ENCODE data around the gene FTO. TPM values are rescaled to one million over a fixed set of nuclear protein-coding genes. Genes with fewer than 3 reads are reported as not detected.

FTO gene
- total RNA-seq, 1 experiment from 2014 or later: 57.4 TPM

- POLR2A ChIA-PET: no interaction called here
- DNase-seq (ENCODE audit: low spot score) (no peak), ATAC-seq (no peak)
- TF ChIP-seq MYBL2 (CRISPR knock-in tag; IDR thresholded peaks at IDR 0.05) (no peak), CDX4 (CRISPR knock-in tag; IDR thresholded peaks at IDR 0.05; ENCODE audit: borderline replicate concordance) (no peak), RORB (CRISPR knock-in tag; IDR thresholded peaks at IDR 0.05) (no peak)
- TF ChIP-seq, protein P1, sequence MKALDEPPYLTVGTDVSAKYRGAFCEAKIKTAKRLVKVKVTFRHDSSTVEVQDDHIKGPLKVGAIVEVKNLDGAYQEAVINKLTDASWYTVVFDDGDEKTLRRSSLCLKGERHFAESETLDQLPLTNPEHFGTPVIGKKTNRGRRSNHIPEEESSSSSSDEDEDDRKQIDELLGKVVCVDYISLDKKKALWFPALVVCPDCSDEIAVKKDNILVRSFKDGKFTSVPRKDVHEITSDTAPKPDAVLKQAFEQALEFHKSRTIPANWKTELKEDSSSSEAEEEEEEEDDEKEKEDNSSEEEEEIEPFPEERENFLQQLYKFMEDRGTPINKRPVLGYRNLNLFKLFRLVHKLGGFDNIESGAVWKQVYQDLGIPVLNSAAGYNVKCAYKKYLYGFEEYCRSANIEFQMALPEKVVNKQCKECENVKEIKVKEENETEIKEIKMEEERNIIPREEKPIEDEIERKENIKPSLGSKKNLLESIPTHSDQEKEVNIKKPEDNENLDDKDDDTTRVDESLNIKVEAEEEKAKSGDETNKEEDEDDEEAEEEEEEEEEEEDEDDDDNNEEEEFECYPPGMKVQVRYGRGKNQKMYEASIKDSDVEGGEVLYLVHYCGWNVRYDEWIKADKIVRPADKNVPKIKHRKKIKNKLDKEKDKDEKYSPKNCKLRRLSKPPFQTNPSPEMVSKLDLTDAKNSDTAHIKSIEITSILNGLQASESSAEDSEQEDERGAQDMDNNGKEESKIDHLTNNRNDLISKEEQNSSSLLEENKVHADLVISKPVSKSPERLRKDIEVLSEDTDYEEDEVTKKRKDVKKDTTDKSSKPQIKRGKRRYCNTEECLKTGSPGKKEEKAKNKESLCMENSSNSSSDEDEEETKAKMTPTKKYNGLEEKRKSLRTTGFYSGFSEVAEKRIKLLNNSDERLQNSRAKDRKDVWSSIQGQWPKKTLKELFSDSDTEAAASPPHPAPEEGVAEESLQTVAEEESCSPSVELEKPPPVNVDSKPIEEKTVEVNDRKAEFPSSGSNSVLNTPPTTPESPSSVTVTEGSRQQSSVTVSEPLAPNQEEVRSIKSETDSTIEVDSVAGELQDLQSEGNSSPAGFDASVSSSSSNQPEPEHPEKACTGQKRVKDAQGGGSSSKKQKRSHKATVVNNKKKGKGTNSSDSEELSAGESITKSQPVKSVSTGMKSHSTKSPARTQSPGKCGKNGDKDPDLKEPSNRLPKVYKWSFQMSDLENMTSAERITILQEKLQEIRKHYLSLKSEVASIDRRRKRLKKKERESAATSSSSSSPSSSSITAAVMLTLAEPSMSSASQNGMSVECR (CRISPR knock-in tag; IDR thresholded peaks at IDR 0.05; ENCODE audit: borderline replicate concordance): no peak
- Mint-ChIP-seq H3K4me1 (peaks cover 9% of the 10 kb centered on the region), H3K36me3 (no peaks in the 10 kb centered on the region), H3K9me3 (peaks cover 4% of the 10 kb centered on the region; the same call in 1 of the 2 replicates), H3K27ac (no peak overlapping the region), H3K4me3 (no peak overlapping the region), H3K27me3 (ENCODE audit: low read depth) (no peaks in the 10 kb centered on the region)
- CTCF ChIA-PET: no interaction called here
Measured at GRCh38 chr16:53901408-53901807, 197.5 kb downstream of the FTO start.

DNA sequence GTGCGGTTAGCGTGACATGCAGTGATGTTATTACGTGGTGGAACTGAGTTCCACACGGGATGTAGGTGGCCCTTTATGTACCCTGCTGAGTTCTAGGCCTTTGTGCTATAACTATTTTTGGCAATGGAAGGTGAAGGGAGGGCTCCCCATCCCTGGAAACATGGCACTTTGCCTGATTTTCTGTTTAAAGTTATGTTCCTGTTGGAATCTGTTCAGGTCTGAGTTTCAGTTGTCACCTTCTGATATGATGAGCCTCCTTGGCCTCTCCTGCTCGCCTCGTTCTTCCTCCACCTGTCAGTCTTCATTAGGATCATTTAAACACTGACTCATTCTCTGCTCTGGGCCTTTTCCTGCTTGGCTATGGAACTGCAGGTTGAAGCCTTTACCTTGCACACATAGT is 200.6 kb downstream of the FTO start:
- ATAC-seq: no peak

DNA sequence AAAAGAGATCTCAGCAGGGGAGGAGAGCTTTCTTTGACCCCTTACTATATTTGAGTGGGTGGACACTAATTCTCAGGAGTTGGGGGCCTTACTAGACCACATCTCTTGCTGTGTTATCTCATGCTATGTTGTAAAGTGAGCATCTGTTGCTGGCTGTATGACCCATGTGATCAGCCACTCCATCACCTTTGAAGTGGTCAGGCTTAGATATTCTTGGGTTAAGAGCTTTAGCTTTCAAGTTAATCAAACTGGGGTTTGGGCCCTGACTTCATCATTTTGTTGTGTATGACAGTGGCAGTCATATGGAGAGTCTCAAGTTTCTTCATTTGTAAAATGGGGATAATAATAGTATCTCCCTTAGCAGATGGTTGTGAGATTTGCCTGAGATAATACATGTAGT is 201.1 kb downstream of the FTO start:
- Mint-ChIP-seq H3K27ac (no peak overlapping the region), H3K4me1 (peaks cover under 1% of the 10 kb centered on the region)
- ATAC-seq: no peak

More for the DNA sequence above, 200.6 kb downstream of the FTO start:
- Mint-ChIP-seq H3K9me3 (peaks cover 4% of the 10 kb centered on the region; the same call in 1 of the 2 replicates), H3K27ac (no peak overlapping the region), H3K36me3 (no peaks in the 10 kb centered on the region), H3K27me3 (ENCODE audit: low read depth) (no peaks in the 10 kb centered on the region), H3K4me3 (no peak overlapping the region), H3K4me1 (peaks cover 6% of the 10 kb centered on the region)
- CTCF ChIA-PET: no interaction called here
- POLR2A ChIA-PET: no interaction called here
- no peak for DNase-seq (ENCODE audit: low spot score)
- TF ChIP-seq, protein P2, sequence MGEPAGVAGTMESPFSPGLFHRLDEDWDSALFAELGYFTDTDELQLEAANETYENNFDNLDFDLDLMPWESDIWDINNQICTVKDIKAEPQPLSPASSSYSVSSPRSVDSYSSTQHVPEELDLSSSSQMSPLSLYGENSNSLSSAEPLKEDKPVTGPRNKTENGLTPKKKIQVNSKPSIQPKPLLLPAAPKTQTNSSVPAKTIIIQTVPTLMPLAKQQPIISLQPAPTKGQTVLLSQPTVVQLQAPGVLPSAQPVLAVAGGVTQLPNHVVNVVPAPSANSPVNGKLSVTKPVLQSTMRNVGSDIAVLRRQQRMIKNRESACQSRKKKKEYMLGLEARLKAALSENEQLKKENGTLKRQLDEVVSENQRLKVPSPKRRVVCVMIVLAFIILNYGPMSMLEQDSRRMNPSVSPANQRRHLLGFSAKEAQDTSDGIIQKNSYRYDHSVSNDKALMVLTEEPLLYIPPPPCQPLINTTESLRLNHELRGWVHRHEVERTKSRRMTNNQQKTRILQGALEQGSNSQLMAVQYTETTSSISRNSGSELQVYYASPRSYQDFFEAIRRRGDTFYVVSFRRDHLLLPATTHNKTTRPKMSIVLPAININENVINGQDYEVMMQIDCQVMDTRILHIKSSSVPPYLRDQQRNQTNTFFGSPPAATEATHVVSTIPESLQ (CRISPR knock-in tag; IDR thresholded peaks at IDR 0.05): no peak

More for the DNA sequence above, 201.1 kb downstream of the FTO start:
- CTCF ChIA-PET: no interaction called here
- Mint-ChIP-seq H3K9me3 (peaks cover 4% of the 10 kb centered on the region; the same call in 1 of the 2 replicates), H3K27me3 (ENCODE audit: low read depth) (no peaks in the 10 kb centered on the region), H3K36me3 (no peaks in the 10 kb centered on the region), H3K4me3 (no peak overlapping the region)
- POLR2A ChIA-PET: no interaction called here
- DNase-seq (ENCODE audit: low spot score): no peak
- TF ChIP-seq ELF4 (CRISPR knock-in tag; IDR thresholded peaks at IDR 0.05; ENCODE audit: low read depth) (no peak), TEAD4 (CRISPR knock-in tag; IDR thresholded peaks at IDR 0.05) (no peak), SP1 (CRISPR knock-in tag; conservative IDR thresholded peaks at IDR 0.05) (no peak), NFYB (CRISPR knock-in tag; conservative IDR thresholded peaks at IDR 0.05; ENCODE audit: low read depth) (no peak), MLX (CRISPR knock-in tag; IDR thresholded peaks at IDR 0.05) (no peak)
- TF ChIP-seq, protein P3, sequence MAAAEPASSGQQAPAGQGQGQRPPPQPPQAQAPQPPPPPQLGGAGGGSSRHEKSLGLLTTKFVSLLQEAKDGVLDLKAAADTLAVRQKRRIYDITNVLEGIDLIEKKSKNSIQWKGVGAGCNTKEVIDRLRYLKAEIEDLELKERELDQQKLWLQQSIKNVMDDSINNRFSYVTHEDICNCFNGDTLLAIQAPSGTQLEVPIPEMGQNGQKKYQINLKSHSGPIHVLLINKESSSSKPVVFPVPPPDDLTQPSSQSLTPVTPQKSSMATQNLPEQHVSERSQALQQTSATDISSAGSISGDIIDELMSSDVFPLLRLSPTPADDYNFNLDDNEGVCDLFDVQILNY (CRISPR knock-in tag; IDR thresholded peaks at IDR 0.05): no peak
- TF ChIP-seq, protein P4, sequence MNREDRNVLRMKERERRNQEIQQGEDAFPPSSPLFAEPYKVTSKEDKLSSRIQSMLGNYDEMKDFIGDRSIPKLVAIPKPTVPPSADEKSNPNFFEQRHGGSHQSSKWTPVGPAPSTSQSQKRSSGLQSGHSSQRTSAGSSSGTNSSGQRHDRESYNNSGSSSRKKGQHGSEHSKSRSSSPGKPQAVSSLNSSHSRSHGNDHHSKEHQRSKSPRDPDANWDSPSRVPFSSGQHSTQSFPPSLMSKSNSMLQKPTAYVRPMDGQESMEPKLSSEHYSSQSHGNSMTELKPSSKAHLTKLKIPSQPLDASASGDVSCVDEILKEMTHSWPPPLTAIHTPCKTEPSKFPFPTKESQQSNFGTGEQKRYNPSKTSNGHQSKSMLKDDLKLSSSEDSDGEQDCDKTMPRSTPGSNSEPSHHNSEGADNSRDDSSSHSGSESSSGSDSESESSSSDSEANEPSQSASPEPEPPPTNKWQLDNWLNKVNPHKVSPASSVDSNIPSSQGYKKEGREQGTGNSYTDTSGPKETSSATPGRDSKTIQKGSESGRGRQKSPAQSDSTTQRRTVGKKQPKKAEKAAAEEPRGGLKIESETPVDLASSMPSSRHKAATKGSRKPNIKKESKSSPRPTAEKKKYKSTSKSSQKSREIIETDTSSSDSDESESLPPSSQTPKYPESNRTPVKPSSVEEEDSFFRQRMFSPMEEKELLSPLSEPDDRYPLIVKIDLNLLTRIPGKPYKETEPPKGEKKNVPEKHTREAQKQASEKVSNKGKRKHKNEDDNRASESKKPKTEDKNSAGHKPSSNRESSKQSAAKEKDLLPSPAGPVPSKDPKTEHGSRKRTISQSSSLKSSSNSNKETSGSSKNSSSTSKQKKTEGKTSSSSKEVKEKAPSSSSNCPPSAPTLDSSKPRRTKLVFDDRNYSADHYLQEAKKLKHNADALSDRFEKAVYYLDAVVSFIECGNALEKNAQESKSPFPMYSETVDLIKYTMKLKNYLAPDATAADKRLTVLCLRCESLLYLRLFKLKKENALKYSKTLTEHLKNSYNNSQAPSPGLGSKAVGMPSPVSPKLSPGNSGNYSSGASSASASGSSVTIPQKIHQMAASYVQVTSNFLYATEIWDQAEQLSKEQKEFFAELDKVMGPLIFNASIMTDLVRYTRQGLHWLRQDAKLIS (CRISPR knock-in tag; IDR thresholded peaks at IDR 0.05; ENCODE audit: borderline replicate concordance): no peak
